Activated naive CD4-positive, alpha-beta T cell treated with anti-CD3 and anti-CD28 coated beads for 36 hours (primary cell): Measurements from ENCODE around the gene SLC38A11. TPM values are rescaled to one million over a fixed set of nuclear protein-coding genes. Genes with fewer than 3 reads are reported as not detected.

Experiments
- CTCF ChIA-PET: fragments of 350-600 bp; sonication (Branson Sonifier 250); formaldehyde crosslinking; loops from one replicate; lab custom pipeline; 2021; ENCODE audit warnings: antibody characterized with exemption; lab: Charles Lee
- DNase-seq: peaks from one replicate; pipeline ENCODE4 v3.0.0-alpha.2; 2020
- H3K27ac Mint-ChIP-seq: one replicate; pipeline ENCODE4 v1.8.0; 2021; ENCODE audit warnings: mild to moderate bottlenecking, mixed read lengths
- H3K27me3 Mint-ChIP-seq: one replicate; pipeline ENCODE4 v1.8.0; 2021; ENCODE audit warnings: low read depth, mixed read lengths
- H3K36me3 Mint-ChIP-seq: one replicate; pipeline ENCODE4 v1.8.0; 2021; ENCODE audit warnings: low read depth, mixed read lengths
- H3K4me1 Mint-ChIP-seq: one replicate; pipeline ENCODE4 v1.8.0; 2021; ENCODE audit warnings: low read depth, mixed read lengths
- H3K4me3 Mint-ChIP-seq: one replicate; pipeline ENCODE4 v1.8.0; 2021; ENCODE audit warnings: mild to moderate bottlenecking, moderate library complexity, mixed read lengths
- H3K9me3 Mint-ChIP-seq: one replicate; pipeline ENCODE4 v1.8.0; 2021; ENCODE audit warnings: mixed read lengths
- intact Hi-C: fragments of 100-400 bp; cut with micrococcal nuclease; formaldehyde crosslinking; loops from one replicate; pipeline ENCODE4 v1.15.1; 2023
- total RNA-seq, 2 experiments: library from RNA; stranded (reverse); gene quantifications; one replicate each; pipeline ENCODE4 v1.2.3, GENCODE V29; 2021

Gene SLC38A11
- total RNA-seq, 2 experiments from 2014 or later = not detected

DNA sequence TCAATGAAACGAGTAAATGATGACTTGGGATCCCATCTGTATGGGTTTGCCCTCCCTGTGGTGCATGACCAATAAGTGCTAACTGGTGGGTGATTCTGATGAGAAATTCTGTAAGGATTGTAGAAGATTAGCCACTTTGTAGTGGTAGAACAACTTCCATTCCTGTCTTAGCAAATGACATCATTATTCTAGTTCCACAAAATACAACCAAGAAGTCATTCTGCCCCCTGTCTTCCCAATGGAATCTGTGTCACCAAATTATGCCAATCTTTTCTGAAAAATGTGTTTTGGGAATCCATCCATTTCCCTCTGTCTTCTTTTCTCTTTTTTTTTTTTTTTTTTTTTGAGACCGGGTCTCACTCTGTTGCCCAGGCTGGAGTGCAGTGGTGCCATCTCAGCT lies 48.4 kb downstream of the SLC38A11 start:
- no peak overlapping the region for H3K4me3 Mint-ChIP-seq
- no peaks in the 10 kb centered on the region for H3K36me3 Mint-ChIP-seq
- no peaks in the 10 kb centered on the region for H3K9me3 Mint-ChIP-seq
- CTCF ChIA-PET = no interaction called here
- H3K27me3 Mint-ChIP-seq = no peaks in the 10 kb centered on the region
- intact Hi-C loops = no loop called here
- no peak for DNase-seq
- peaks cover 3% of the 10 kb centered on the region for H3K4me1 Mint-ChIP-seq
- no peak overlapping the region for H3K27ac Mint-ChIP-seq

DNA sequence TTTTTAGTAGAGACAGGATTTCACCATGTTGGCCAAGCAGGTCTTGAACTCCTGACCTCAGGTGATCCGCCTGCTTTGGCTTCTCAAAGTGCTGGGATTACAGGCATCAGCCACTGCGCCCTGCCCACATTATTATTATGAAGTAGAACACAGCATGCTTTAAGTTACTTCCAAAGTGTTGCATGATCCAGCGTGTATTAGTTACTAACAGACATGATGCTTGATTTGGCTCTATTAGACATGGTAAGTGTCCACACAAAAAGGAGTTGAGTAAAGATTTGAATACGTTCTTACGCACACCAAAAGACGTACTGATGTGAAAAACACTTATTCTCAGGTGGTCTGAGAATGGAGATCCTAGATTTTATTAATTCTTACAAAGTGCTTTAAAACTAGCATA lies 50.0 kb downstream of the SLC38A11 start:
- no peaks in the 10 kb centered on the region for H3K27me3 Mint-ChIP-seq
- intact Hi-C loops = no loop called here
- CTCF ChIA-PET = no interaction called here
- H3K27ac Mint-ChIP-seq = no peak overlapping the region
- no peaks in the 10 kb centered on the region for H3K36me3 Mint-ChIP-seq
- peaks cover under 1% of the 10 kb centered on the region for H3K9me3 Mint-ChIP-seq
- H3K4me3 Mint-ChIP-seq = no peak overlapping the region
- H3K4me1 Mint-ChIP-seq = peaks cover 3% of the 10 kb centered on the region
- no peak for DNase-seq

DNA sequence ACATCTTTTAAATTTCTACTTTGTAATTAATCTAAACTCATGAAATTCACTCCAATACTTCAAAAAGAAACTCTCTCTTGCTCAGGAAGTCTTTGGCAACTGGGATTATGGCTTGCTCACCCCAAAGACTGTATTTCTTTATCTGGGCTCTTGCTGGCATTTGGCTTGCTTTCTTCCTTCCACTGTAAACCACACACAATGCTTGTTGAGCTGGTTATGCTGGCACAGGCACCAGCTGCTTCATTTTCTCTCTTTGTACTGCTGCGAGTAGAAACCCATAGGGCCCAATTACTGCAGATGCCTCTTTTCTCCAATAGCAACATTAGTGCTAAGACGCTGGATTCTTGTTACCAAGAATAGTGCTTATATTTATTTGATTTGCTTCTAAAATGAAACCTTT lies 51.4 kb downstream of the SLC38A11 start:
- no peak overlapping the region for H3K4me3 Mint-ChIP-seq
- CTCF ChIA-PET = no interaction called here
- peaks cover 7% of the 10 kb centered on the region for H3K9me3 Mint-ChIP-seq
- H3K27ac Mint-ChIP-seq = no peak overlapping the region
- H3K36me3 Mint-ChIP-seq = no peaks in the 10 kb centered on the region
- DNase-seq = no peak
- no peaks in the 10 kb centered on the region for H3K27me3 Mint-ChIP-seq
- H3K4me1 Mint-ChIP-seq = no peaks in the 10 kb centered on the region
- intact Hi-C loops = no loop called here

DNA sequence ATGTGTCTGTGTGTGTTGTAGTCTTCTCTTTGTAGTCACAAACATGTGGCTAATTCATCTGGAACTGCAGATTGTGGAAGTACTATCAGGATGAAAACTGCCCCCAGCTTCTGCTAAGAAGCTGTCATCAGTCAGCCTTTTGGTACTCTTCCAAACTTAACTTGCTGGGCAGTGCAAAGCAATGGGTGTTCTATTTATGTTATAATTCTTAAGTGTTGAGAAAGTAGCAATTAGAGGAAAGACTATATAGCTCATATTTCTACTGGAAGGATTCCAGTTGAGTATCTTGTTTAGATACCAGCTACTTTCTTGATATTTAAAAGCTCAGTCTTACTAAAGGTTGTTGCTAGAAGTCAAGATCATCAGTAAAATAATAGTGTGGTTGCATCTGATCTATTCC lies 52.1 kb downstream of the SLC38A11 start:
- Mint-ChIP-seq H3K27me3 (no peaks in the 10 kb centered on the region), H3K27ac (no peak overlapping the region), H3K36me3 (no peaks in the 10 kb centered on the region), H3K4me1 (no peaks in the 10 kb centered on the region), H3K4me3 (no peak overlapping the region), H3K9me3 (peaks cover 7% of the 10 kb centered on the region)
- CTCF ChIA-PET = no interaction called here
- intact Hi-C loops = no loop called here
- no peak for DNase-seq

DNA sequence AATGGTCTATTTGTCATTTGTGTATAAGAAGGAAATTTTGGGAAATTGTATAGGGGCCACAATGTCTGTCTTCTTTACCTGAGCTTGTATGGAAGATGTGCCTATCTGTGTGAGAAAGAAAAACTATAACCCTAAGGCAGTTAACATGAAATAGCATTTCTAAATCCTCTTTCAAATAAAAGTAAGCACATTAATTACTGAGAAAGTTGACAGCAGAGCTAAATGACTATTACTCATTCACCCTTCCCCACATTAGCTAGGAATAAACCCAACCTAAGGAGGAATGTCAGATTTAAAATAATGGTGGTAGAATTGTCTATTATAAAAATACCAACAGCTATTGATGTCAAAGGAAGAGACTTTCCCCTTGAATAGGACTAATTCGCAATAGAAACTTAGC lies 56.2 kb downstream of the SLC38A11 start:
- no peaks in the 10 kb centered on the region for H3K36me3 Mint-ChIP-seq
- CTCF ChIA-PET = no interaction called here
- H3K4me1 Mint-ChIP-seq = no peaks in the 10 kb centered on the region
- H3K27me3 Mint-ChIP-seq = no peaks in the 10 kb centered on the region
- H3K9me3 Mint-ChIP-seq = peaks cover 7% of the 10 kb centered on the region
- intact Hi-C loops = no loop called here
- H3K4me3 Mint-ChIP-seq = no peak overlapping the region
- DNase-seq = no peak
- no peak overlapping the region for H3K27ac Mint-ChIP-seq

DNA sequence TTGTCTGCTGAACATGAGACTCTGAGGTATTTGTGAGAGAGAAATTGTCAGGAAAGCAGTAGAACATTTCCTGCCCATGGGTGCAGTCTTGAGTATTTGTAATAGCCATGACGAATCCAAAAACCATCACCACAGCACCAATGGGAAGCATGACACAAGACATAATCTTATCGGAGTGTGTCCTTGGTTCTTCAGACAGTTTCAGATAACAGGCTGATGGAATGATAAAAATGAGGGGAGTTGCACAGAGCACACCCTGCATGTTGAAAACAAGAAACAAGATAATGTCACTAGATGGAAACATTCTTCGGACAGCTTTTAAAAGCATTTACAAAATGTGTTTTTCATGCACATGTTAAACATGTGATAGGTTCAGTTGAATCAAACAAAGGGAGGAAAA lies 56.9 kb downstream of the SLC38A11 start:
- Mint-ChIP-seq H3K36me3 (no peaks in the 10 kb centered on the region), H3K4me1 (no peaks in the 10 kb centered on the region), H3K9me3 (peaks cover 7% of the 10 kb centered on the region), H3K4me3 (no peak overlapping the region), H3K27me3 (no peaks in the 10 kb centered on the region), H3K27ac (no peak overlapping the region)
- CTCF ChIA-PET = no interaction called here
- DNase-seq = no peak
- intact Hi-C loops = no loop called here

DNA sequence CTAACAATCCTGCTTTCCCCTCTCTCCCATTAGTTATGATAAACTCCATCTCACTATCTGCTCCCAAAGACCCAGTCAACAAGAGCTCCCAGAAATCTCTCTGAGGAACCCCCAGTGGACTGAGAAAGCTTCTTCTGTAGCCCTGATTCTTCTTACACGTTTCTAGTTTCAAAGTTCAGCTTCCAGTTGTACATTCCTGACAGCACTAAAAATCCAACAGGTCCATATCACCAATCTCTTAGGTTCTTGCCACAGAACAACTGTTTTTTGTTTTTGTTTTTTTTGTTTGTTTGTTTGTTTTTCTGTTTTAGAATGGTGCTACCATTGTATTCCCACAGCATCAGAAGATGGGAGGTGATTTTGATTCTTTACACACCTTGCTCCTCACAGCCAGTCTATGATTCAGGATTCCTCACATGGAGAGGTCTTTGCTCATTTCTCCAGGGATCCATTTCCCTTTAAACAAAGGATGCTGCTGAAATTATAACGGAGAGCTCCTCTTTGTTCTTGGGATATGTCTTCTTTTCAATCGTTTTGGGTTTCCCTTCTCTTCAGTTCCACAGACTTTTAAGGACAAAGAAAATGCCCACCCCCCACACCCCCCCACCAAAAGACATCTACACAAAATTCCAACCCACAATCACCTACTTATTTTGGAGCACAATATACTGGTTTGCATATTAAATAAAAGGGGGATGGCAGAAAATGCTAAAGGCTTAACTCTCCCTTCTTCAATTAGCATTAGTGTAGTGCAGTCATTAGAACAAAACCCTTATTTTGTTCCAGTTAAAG lies 57.7 kb downstream of the SLC38A11 start:
- Mint-ChIP-seq H3K27me3 (no peaks in the 10 kb centered on the region), H3K4me1 (no peaks in the 10 kb centered on the region), H3K36me3 (no peaks in the 10 kb centered on the region), H3K9me3 (peaks cover 7% of the 10 kb centered on the region), H3K4me3 (no peak overlapping the region), H3K27ac (no peak overlapping the region)
- intact Hi-C loops = no loop called here
- CTCF ChIA-PET = no interaction called here
- no peak for DNase-seq

DNA sequence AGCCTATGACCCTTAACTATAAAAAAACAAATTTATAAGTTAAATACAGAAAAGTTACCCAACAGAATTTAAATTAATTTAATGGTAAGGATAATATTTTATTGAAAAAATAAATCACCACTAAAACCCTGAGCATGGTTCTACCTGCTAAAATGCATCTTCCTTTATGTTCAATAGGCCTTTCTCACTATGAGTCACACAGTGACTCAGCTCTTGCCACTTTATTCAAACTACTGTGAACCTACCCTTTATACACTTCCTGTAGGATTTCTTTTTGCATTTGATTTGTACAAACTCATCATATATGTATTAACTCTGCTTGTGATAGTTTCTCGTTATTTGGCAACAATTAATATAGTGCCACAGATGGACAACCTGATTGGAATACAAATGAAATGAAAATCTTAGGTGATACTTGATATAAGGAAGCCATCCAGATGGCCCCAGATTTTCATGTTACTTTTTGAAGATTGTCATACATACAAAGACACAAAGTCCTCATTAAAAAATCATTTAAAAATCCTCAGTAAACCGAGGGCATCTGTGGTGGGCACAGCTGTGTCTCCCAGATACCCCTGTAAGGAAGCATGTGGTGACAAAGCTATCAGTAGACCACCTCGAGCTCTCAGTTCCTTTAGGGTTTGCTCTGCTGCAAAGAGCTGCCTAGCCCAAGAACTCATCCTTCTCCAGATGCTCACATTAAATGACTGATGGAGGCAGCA lies 58.5 kb downstream of the SLC38A11 start:
- Mint-ChIP-seq H3K9me3 (peaks cover 7% of the 10 kb centered on the region), H3K36me3 (no peaks in the 10 kb centered on the region), H3K27ac (no peak overlapping the region), H3K27me3 (no peaks in the 10 kb centered on the region), H3K4me1 (no peaks in the 10 kb centered on the region), H3K4me3 (no peak overlapping the region)
- DNase-seq = peak; percentile 34
- intact Hi-C loops = loop anchor here (1.0 kb wide), 1 partner anchor 14 kb away; no protein-coding TSS in a partner anchor
- CTCF ChIA-PET = no interaction called here

DNA sequence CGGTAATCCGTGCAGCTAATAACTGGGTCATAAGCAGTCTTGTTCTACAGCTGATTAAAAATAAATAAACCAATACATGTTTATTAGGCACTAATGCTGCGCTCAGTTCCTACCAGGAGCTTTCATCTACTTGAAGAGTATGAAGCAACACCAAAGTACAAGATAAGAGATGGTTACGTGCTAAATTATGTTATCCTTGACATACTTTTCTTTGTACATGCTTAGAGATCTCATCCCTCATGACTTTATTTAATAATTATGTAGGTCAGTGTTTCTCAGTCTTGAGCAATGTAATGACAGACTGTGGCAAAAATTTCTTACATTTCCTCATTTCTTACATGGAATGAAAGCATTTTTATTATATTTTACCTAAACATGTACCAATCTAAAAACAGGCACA lies 59.1 kb downstream of the SLC38A11 start:
- H3K4me3 Mint-ChIP-seq = no peak overlapping the region
- peaks cover 7% of the 10 kb centered on the region for H3K9me3 Mint-ChIP-seq
- DNase-seq = no peak
- no peak overlapping the region for H3K27ac Mint-ChIP-seq
- no peaks in the 10 kb centered on the region for H3K36me3 Mint-ChIP-seq
- intact Hi-C loops = loop anchor here (1.0 kb wide), 1 partner anchor 14 kb away; no protein-coding TSS in a partner anchor
- CTCF ChIA-PET = no interaction called here
- H3K27me3 Mint-ChIP-seq = no peaks in the 10 kb centered on the region
- no peaks in the 10 kb centered on the region for H3K4me1 Mint-ChIP-seq

DNA sequence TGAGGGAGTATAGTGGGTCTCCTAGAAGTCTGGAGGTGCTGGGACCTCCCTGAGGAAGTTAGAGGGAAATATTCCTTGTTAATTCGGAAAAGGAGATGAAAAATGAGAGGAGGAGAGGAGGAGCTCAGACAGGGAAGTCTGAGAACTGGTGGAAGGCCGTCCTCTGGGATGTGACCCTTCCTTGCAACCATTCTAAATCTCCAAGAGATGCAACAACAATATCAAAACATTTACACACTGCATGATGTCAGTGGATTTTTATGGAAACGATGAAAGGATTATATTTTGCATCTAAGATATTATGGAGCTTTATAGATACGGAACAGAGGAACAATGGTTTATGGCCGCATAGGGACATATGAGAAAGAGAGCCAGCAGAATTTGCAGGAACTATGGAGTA lies 63.9 kb downstream of the SLC38A11 start:
- intact Hi-C loops = no loop called here
- CTCF ChIA-PET = interaction anchor here (1.4 kb wide), 1 partner anchor 154 kb away, joined by 3 read pairs; no protein-coding TSS in a partner anchor

DNA sequence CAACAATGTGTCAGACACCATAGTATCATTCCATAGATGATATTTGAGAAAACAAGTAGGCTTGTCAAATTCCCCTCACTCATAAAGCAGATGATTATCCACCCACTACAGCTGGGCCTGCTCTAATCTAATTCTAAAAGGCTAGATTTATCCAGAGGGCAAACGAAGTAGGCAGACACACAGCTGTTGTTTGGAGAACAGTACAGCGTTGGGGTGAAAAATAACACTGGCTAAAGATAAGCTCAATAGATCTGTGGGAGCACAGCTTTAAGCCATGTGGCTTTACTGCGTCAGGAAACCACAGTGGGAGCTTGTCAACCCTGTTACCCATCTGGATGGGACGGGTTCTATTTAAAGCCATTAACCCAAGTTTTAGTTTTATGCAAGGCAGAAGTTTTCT lies 64.8 kb downstream of the SLC38A11 start:
- no peak for DNase-seq
- intact Hi-C loops = no loop called here
- CTCF ChIA-PET = interaction anchor here (1.4 kb wide), 1 partner anchor 153 kb away, joined by 3 read pairs; no protein-coding TSS in a partner anchor
- Mint-ChIP-seq H3K36me3 (no peaks in the 10 kb centered on the region), H3K9me3 (no peaks in the 10 kb centered on the region), H3K27me3 (peaks cover 2% of the 10 kb centered on the region), H3K4me1 (no peaks in the 10 kb centered on the region), H3K27ac (no peak overlapping the region), H3K4me3 (no peak overlapping the region)

More for the DNA sequence above, 63.9 kb downstream of the SLC38A11 start:
- no peaks in the 10 kb centered on the region for H3K9me3 Mint-ChIP-seq
- no peak overlapping the region for H3K4me3 Mint-ChIP-seq
- no peak overlapping the region for H3K27ac Mint-ChIP-seq
- H3K4me1 Mint-ChIP-seq = no peaks in the 10 kb centered on the region
- no peaks in the 10 kb centered on the region for H3K36me3 Mint-ChIP-seq
- DNase-seq = no peak
- H3K27me3 Mint-ChIP-seq = no peaks in the 10 kb centered on the region

DNA sequence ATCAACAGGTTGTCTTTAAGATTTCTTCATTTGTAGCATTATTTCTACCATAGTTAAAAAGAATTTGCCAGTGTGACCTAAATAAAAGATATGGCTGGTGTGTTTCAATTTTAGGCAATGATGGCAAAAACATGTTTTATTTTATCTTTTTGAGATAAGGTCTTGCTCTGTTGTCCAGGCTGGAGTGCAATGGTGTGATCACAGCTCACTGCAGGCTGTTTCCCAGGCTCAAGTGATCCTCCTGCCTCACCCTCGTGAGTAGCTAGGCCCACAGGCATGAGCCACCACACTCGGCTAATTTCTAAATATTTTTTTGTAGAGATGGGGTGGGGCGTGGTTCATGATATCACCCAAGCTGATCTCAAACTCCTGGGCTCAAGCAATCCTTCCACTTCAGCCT lies 66.7 kb downstream of the SLC38A11 start:
- Mint-ChIP-seq H3K36me3 (no peaks in the 10 kb centered on the region), H3K4me1 (no peaks in the 10 kb centered on the region), H3K9me3 (no peaks in the 10 kb centered on the region), H3K4me3 (no peak overlapping the region), H3K27me3 (peaks cover 2% of the 10 kb centered on the region), H3K27ac (no peak overlapping the region)
- DNase-seq = no peak
- intact Hi-C loops = no loop called here
- CTCF ChIA-PET = no interaction called here
